ENCODE measurements around the gene CDK19.
"Not testable (repeated sequence)": the region's sequence is repeated elsewhere in the genome, so short reads cannot be mapped to it uniquely, and the experiment has no call there.

CDK19 gene

GRCh38 chr6:110815411-110816409 lies at the start of gene CDK19:
CDK19 (minus strand) TSS chr6:110815469; CDS start chr6:110815136, 333 bp downstream.
- peak; percentile 95 for DNase-seq

DNA sequence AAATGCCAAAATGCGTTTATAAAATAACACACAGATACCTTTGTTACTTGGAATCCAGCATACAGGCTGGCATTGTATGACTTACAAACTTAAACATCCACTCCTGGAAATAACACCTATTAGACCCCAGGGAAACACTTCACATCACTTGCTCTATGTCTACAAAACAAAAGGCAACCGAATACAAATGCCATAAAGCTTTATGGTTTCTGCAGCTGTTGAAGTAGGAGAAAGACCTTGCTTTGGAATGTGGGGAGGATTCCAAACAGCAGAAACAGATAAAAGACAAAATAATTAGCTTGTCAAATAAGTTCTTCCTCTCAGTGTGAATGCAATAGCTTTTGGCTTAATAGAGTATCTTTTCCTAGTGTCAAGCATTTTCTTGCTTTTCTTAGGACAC lies 49.6 kb upstream of the CDK19 start:
- no peak for DNase-seq

- DNase-seq, result no peak
These were observed 44.1 kb upstream of the CDK19 start for GRCh38 chr6:110859335-110859792.

DNA sequence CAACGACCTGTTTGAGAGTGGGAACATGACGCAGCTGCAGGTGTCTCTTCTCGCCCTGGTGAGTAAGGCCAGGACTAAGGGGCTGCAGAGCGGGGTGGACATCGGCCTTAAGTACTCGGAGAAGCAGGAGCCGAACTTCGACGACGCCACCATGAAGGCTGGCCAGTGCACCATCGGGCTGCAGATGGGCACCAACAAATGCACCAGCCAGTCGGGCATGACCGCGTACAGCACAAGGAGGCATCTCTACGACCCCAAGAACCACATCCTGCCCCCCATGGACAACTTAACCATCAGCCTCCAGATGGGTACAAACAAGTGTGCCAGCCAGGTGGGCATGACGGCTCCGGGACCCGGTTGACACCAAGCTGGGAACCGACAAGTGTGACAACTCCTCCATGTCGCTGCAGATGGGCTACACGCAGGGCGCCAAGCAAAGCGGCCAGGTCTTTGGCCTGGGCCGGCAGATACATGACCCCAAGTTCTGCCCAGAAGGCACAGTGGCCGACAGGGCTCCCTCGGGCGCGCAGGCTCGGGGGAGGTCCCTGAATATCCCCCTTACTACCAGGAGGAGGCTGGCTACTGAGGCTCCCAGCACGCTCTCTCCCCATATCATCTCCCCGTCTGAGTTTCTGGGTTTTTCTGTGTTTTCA lies 43.4 kb upstream of the CDK19 start:
- DNase-seq, result no peak

GRCh38 chr6:110858016-110858415 lies 42.7 kb upstream of the CDK19 start:
- no peak for DNase-seq

- no peak for DNase-seq
These were observed 41.0 kb upstream of the CDK19 start for GRCh38 chr6:110856296-110856695.

DNA sequence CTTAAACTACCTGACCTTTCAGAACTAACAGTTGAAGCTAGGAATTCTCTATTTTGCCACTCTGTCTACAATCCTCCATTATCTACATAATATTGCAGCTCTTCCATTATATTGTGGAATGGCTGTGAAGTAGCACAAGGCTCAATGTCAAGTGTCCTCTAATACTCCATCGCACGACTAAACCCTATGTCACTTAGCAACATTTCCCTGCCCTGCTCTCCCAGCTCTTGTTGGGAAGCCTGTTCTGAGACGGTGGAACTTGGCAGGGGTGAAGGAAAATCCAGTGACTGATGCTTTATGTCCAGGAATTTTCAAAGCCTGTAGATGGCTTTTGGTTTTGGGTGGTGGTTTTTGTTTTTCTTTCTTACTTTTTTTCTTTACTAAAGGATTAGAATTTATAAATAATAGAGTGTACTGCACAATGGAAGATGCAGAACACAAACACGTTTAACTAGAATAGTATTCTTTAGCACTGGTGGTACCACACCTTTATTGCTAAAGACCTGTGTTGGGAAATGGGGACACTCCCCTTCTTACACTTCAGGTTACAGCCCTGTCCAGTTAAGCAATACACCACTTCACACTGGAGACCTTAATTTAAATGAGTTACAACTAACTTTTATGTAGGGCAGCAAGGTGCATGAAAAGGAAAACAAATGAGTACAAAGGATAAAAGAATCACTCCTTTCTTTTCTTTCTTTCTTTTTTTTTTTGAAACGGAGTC lies 38.6 kb upstream of the CDK19 start:
- no peak for DNase-seq

- no peak for DNase-seq
These were observed 37.5 kb upstream of the CDK19 start for GRCh38 chr6:110852773-110853172.

DNA sequence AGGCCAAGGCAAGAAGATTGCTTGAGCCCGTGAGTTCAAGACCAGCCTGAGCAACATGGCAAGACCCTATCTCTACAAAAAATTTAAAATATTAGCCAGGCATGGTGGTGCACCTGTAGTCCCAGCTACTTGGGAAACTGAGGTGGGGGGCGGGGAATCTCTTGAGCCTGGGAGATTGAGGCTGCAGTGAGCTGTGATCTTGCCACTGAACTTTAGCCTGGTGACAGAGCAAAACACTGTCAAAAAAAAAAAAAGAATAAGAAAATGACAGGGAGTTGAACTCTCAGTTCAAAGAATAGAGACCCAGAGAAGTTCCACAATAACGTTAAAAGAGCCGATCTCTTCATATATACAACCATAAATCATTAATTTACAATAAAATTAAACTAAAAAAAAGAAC lies 34.5 kb upstream of the CDK19 start:
- no peak for DNase-seq

- DNase-seq, result no peak
These were observed 26.0 kb upstream of the CDK19 start for GRCh38 chr6:110841266-110841665.

DNA sequence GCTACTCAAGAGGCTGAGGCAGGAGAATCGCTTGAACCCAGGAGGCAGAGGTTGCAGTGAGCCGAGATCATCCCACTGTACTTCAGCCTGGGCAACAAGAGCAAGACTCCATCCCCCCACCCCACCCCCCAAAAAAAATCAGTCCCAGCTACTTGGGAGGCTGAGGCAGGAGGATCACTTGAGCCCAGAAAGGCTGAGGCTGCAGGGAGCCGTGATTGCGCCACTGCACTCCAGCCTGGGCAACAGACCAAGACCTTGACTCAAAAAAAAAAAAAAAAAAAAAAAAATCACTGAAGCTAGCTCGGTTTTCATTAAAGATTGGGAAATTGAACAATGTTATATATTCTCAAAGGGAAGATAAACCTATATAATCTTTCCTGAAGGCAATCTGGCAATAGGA lies 20.5 kb upstream of the CDK19 start:
- DNase-seq, result not testable (repeated sequence)

GRCh38 chr6:110833831-110834230 lies 18.6 kb upstream of the CDK19 start:
- no peak for DNase-seq

DNA sequence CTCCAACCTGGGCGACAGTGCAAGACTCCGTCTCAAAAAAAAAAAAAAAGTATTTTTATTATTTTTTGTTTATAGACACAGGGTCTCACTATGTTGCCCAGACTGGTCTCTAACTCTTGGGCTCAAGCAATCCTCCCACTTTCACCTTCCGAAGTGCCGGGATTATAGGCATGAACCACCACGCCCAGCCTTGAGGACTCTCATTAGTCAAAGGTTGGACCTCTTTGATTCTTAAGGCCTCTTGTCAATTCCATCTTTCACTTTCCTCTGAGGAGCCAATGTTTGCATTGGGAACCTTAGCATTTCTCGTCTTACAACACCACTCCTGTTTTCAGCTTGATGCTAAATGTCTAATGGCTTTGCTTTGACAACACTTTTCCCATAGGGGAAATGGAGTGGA lies 16.1 kb upstream of the CDK19 start:
- DNase-seq, result no peak

- no peak for DNase-seq
These were observed 13.1 kb upstream of the CDK19 start for GRCh38 chr6:110828396-110828795.

GRCh38 chr6:110826236-110827129 lies 11.2 kb upstream of the CDK19 start:
- no peak for DNase-seq

DNA sequence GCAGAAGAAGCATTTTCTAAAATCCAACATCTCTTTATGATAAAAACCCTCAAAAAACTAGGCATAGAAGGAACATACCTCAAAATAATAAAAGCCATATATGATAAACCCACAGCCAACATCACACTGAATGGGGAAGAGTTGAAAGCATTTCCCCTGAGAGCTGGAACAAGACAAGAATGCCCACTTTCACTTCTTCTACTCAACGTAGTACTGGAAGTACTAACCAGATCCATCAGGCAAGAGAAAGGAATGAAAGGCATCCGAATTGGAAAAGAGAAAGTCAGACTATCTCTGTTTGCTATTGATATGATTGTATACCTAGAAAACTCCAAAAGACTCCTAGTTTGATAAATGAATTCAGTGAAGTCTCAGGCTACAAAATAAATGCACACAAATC lies 7.9 kb upstream of the CDK19 start:
- no peak for DNase-seq

GRCh38 chr6:110822249-110822648 lies 7.0 kb upstream of the CDK19 start:
- no peak for DNase-seq

DNA sequence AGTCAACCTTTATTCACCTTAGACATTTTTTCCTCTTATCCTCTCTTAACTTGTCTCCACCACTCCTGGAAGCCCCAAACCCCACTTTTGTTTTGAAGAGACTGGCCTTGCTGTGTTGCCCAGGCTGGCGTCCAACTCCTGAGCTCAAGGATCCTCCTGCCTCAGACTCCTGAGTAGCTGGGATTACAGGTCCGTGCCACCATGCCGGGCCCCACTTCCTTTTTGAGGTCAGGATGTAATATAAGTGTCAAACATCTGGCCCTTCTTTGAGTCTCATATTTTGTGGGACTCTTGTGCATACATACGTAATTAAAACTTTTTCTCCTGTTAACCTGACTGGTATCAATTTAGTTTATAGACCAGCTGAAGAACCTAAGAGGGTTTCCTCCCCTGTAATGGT lies 1.4 kb upstream of the CDK19 start:
- DNase-seq, result no peak

GRCh38 chr6:110815015-110815410 lies 256 bp downstream of the CDK19 start:
- no peak for DNase-seq

GRCh38 chr6:110814102-110815014 lies 911 bp downstream of the CDK19 start:
- DNase-seq, result peak; percentile 56

Measured in stimulated activated CD4-positive, alpha-beta T cell treated with anti-CD3 and anti-CD28 coated beads, Interleukin-12 subunit alpha, Interleukin-12 subunit beta, amount 100 ng/mL, for 4 hours (primary cell).